Gastrocnemius medialis (tissue), 4 donors: Measurements from ENCODE around the gene KIF17. TPM values are rescaled to one million over a fixed set of nuclear protein-coding genes. Genes with fewer than 3 reads are reported as not detected.
A peak's percentile ranks its signal among the peaks of the same experiment; 100 is the strongest.

Source experiments
- ATAC-seq, 2 donors: fragments of 150-250 bp; one replicate each; pipeline ENCODE4 v1.9.1; 2016
- DNase-seq, 2 donors: peaks; one replicate each; pipeline ENCODE4 v3.0.0-alpha.2; 2019
- H3K27ac ChIP-seq, 4 donors: fragments of 200-600 bp; sonication (generic); 1 replicate in 1 of 4; 2 replicates in 3 of 4; pipeline ENCODE4 v1.5.1; 2016 to 2018; ENCODE audit warnings: mild to moderate bottlenecking in 2 of 4, moderate library complexity in 1 of 4
- H3K27me3 ChIP-seq, 3 donors: fragments of 200-600 bp; sonication (generic) in 2 of 3; 1 replicate in 1 of 3; 2 replicates in 2 of 3; pipeline versions ENCODE4 v1.5.1 to v1.6.0; 2016 to 2019; ENCODE audit warnings: mild to moderate bottlenecking in 1 of 3, moderate library complexity in 1 of 3
- H3K36me3 ChIP-seq, 2 donors: fragments of 200-600 bp; sonication (generic) in 1 of 2; one replicate each; pipeline ENCODE4 v1.5.1; 2017 to 2018
- H3K4me1 ChIP-seq, 2 donors: fragments of 200-600 bp; sonication (generic) in 1 of 2; one replicate each; pipeline ENCODE4 v1.5.1; 2016 to 2017; ENCODE audit warnings: mild to moderate bottlenecking in 2 of 2
- H3K4me3 ChIP-seq, 4 donors: fragments of 200-600 bp; sonication (generic) in 3 of 4; 1 replicate in 1 of 4; 2 replicates in 3 of 4; pipeline ENCODE4 v1.5.1; 2016 to 2019; ENCODE audit warnings: mild to moderate bottlenecking in 2 of 4
- H3K9me3 ChIP-seq, 3 donors: fragments of 200-600 bp; sonication (generic) in 2 of 3; 1 replicate in 1 of 3; 2 replicates in 2 of 3; pipeline ENCODE4 v1.5.1; 2016 to 2019
- CTCF ChIP-seq, 5 experiments: fragments of 450-650 bp in 3 of 5; fragments of 200-600 bp in 2 of 5; sonication (generic) in 2 of 5; IDR thresholded peaks in 4 of 5; conservative IDR thresholded peaks in 1 of 5; 1 replicate in 4 of 5; 2 replicates in 1 of 5; pipeline ENCODE4 v1.5.1; 2016 to 2019; ENCODE audit warnings: antibody characterized with exemption in 5 of 5, mild to moderate bottlenecking in 3 of 5, moderate library complexity in 3 of 5
- POLR2A ChIP-seq, 2 donors: fragments of 450-650 bp; IDR thresholded peaks; one replicate each; pipeline ENCODE4 v1.6.1; 2017; ENCODE audit warnings: antibody characterized with exemption in 2 of 2, mild to moderate bottlenecking in 2 of 2, moderate library complexity in 2 of 2
- in situ Hi-C, 4 donors: fragments of 200-750 bp; cut with MboI; loops; one replicate each; pipeline versions ENCODE4 v1.15.0 to v1.8.0; 2017; ENCODE audit warnings: low sequenced_read_pairs in 4 of 4
- intact Hi-C: fragments of 100-400 bp; cut with DNase I; formaldehyde crosslinking; loops from one replicate; pipeline ENCODE4 v1.15.1; 2023; ENCODE audit warnings: low total_unique reads
- total RNA-seq, 4 donors: library from RNA; depleted of rRNA; stranded (reverse); fragments of >200 nt; gene quantifications; one replicate each; pipeline versions ENCODE4 v1.1.0 to v1.2.3, GENCODE V29; 2016

Gene KIF17
- total RNA-seq, 4 donors from 2014 or later = 2.6 to 3.8 (median 3.0) TPM

DNA sequence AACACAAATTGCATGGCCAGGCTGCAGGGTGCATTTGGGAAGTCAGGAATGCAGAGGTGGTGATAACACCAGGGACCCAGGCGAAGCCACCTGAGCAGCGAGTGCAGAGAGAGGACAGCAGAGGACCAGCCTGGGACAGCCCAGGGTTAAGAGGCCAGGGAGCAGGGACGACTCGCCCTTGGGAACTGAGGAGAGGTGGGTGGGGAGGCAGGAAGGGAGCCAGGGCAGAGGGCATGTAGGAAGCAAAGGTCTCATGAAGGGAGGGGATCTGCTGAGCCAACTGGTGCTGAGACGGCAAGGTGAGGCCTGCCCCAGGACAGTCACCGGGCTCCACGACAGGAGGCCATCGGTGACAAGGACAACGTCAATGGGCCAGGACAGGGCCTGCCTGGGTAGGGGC lies 16.4 kb downstream of the KIF17 start:
- Histone ChIP-seq H3K4me1 (peaks cover 6 to 12% of the 10 kb centered on the region in 2 donors), H3K36me3 (no peaks in the 10 kb centered on the region), H3K27me3 (no peaks in the 10 kb centered on the region), H3K9me3 (no peaks in the 10 kb centered on the region), H3K4me3 (no peak overlapping the region), H3K27ac (no peak overlapping the region)
- TF ChIP-seq CTCF (IDR thresholded peaks at IDR 0.05 in 4 of 5, conservative IDR thresholded peaks at IDR 0.05 in 1 of 5) (no peak), POLR2A (IDR thresholded peaks at IDR 0.05) (no peak)
- in situ Hi-C loops (loop anchor here in 1 of 4 donors (25.0 kb wide), 1 partner anchor 661 kb away; no protein-coding TSS in a partner anchor), intact Hi-C loops (no loop called here)
- ATAC-seq = no peak
- DNase-seq = no peak

DNA sequence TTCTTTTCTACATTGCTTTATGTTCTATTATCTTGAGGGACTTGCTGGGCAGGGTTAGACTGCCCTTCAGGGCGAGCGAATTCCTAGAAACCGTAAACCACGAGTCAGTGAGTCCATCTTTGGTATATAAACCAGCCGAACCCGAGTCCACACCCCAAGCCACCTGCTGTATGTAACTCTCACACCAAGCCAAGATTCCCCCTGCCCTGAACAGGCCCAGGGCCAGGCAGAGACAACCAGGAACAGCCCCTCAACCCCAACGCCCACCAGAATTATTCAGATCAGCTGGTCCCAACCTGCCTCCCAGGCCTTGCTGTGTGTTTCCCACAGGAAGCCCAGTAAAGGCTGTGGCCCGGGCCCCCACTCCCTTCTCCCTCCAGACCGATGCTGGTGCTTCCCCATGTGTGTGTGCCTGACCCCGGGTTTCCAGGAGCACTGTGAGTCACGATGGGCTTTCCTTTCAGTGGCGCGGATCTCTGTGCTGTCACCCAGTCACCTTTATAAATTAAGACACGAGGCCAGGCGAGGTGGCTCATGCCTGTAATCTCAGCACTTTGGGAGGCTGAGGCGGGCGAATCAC lies 17.1 kb downstream of the KIF17 start:
- Histone ChIP-seq H3K9me3 (no peaks in the 10 kb centered on the region), H3K36me3 (no peaks in the 10 kb centered on the region), H3K4me3 (no peak overlapping the region), H3K27ac (no peak overlapping the region), H3K27me3 (no peaks in the 10 kb centered on the region), H3K4me1 (peaks cover 6 to 12% of the 10 kb centered on the region in 2 donors)
- in situ Hi-C loops (loop anchor here in 1 of 4 donors (25.0 kb wide), 1 partner anchor 662 kb away; no protein-coding TSS in a partner anchor), intact Hi-C loops (no loop called here)
- TF ChIP-seq CTCF (IDR thresholded peaks at IDR 0.05 in 4 of 5, conservative IDR thresholded peaks at IDR 0.05 in 1 of 5) (no peak), POLR2A (IDR thresholded peaks at IDR 0.05) (no peak)
- DNase-seq (no peak), ATAC-seq (no peak)

GRCh38 chr1:20699558-20699957 lies 18.2 kb downstream of the KIF17 start:
- Histone ChIP-seq H3K36me3 (no peaks in the 10 kb centered on the region), H3K9me3 (no peaks in the 10 kb centered on the region), H3K27me3 (no peaks in the 10 kb centered on the region), H3K4me3 (no peak overlapping the region), H3K4me1 (peaks cover 6 to 12% of the 10 kb centered on the region in 2 donors), H3K27ac (peak overlapping the region in 1 of 4 donors; percentile 7)
- in situ Hi-C loops (loop anchor here (5.0 to 25.0 kb wide), 3 partner anchors 493 to 663 kb away; no protein-coding TSS in a partner anchor), intact Hi-C loops (loop anchor here (5.0 kb wide), 1 partner anchor 293 kb away; no protein-coding TSS in a partner anchor)
- TF ChIP-seq CTCF (IDR thresholded peaks at IDR 0.05 in 4 of 5, conservative IDR thresholded peaks at IDR 0.05 in 1 of 5) (no peak), POLR2A (IDR thresholded peaks at IDR 0.05) (no peak)
- peak; percentile 21 to 63 for ATAC-seq
- peak; percentile 38 to 72 for DNase-seq

GRCh38 chr1:20698195-20698910 lies 19.5 kb downstream of the KIF17 start:
- Histone ChIP-seq H3K27me3 (no peaks in the 10 kb centered on the region), H3K4me3 (no peak overlapping the region), H3K4me1 (peaks cover 6 to 12% of the 10 kb centered on the region in 2 donors), H3K27ac (no peak overlapping the region), H3K9me3 (no peaks in the 10 kb centered on the region), H3K36me3 (no peaks in the 10 kb centered on the region)
- no peak for DNase-seq
- intact Hi-C loops = loop anchor here (5.0 kb wide), 1 partner anchor 294 kb away; no protein-coding TSS in a partner anchor
- TF ChIP-seq CTCF (IDR thresholded peaks at IDR 0.05 in 4 of 5, conservative IDR thresholded peaks at IDR 0.05 in 1 of 5) = no peak
- no peak for TF ChIP-seq POLR2A (IDR thresholded peaks at IDR 0.05)
- ATAC-seq = no peak
- in situ Hi-C loops = loop anchor here (5.0 to 25.0 kb wide), 3 partner anchors 494 to 664 kb away; no protein-coding TSS in a partner anchor
